ENCODE measurements around the gene PARVA. TPM values are rescaled to one million over a fixed set of nuclear protein-coding genes. Genes with fewer than 3 reads are reported as not detected.

Gene PARVA
- total RNA-seq, 4 donors from 2014 or later: 10.0 to 25.0 (median 14.2) TPM

GRCh38 chr11:12497431-12497830, 120.1 kb downstream of the PARVA start:
- WGBS, 2 donors: 86 to 87% methylated on average over 7 of the region's 7 CpGs
- intact Hi-C loops (cut with DNase I; ENCODE audit: low total_unique reads): no loop called here
- TF ChIP-seq CTCF (IDR thresholded peaks at IDR 0.05) (no peak), POLR2A (IDR thresholded peaks at IDR 0.05) (no peak)
- no peak overlapping the region for H3K4me3 ChIP-seq (ENCODE audit: low read depth, poor library complexity, severe bottlenecking)
- no peak for DNase-seq (ENCODE audit: low spot score in 2 of 2)

GRCh38 chr11:12499071-12499470, 121.7 kb downstream of the PARVA start:
- no peak for DNase-seq (ENCODE audit: low spot score in 2 of 2)
- H3K4me3 ChIP-seq (ENCODE audit: low read depth, poor library complexity, severe bottlenecking): no peak overlapping the region
- no peak for TF ChIP-seq POLR2A (IDR thresholded peaks at IDR 0.05)
- no peak for TF ChIP-seq CTCF (IDR thresholded peaks at IDR 0.05)
- 92 to 95% methylated on average over 3 of the region's 3 CpGs for WGBS, 2 donors
- intact Hi-C loops (cut with DNase I; ENCODE audit: low total_unique reads): no loop called here

GRCh38 chr11:12502046-12502445, 124.7 kb downstream of the PARVA start:
- intact Hi-C loops (cut with DNase I; ENCODE audit: low total_unique reads): no loop called here
- TF ChIP-seq POLR2A (IDR thresholded peaks at IDR 0.05): no peak
- no peak for TF ChIP-seq CTCF (IDR thresholded peaks at IDR 0.05)
- DNase-seq (ENCODE audit: low spot score in 2 of 2): no peak
- WGBS, 2 donors: 89 to 93% methylated on average over 2 of the region's 2 CpGs
- no peak overlapping the region for H3K4me3 ChIP-seq (ENCODE audit: low read depth, poor library complexity, severe bottlenecking)

GRCh38 chr11:12503039-12503484, 125.7 kb downstream of the PARVA start:
- TF ChIP-seq CTCF (IDR thresholded peaks at IDR 0.05): no peak
- intact Hi-C loops (cut with DNase I; ENCODE audit: low total_unique reads): no loop called here
- no peak overlapping the region for H3K4me3 ChIP-seq (ENCODE audit: low read depth, poor library complexity, severe bottlenecking)
- WGBS, 2 donors: 83 to 85% methylated on average over 3 of the region's 3 CpGs
- no peak for DNase-seq (ENCODE audit: low spot score in 2 of 2)

- H3K4me3 ChIP-seq (ENCODE audit: low read depth, poor library complexity, severe bottlenecking): no peak overlapping the region
- TF ChIP-seq POLR2A (IDR thresholded peaks at IDR 0.05) (no peak), CTCF (IDR thresholded peaks at IDR 0.05) (no peak)
- intact Hi-C loops (cut with DNase I; ENCODE audit: low total_unique reads): no loop called here
- WGBS, 2 donors: 57 to 69% methylated on average over 3 of the region's 3 CpGs
- no peak for DNase-seq (ENCODE audit: low spot score in 2 of 2)
Measured at GRCh38 chr11:12503886-12504285, 126.5 kb downstream of the PARVA start.

- TF ChIP-seq POLR2A (IDR thresholded peaks at IDR 0.05): no peak
- TF ChIP-seq CTCF (IDR thresholded peaks at IDR 0.05): no peak
- intact Hi-C loops (cut with DNase I; ENCODE audit: low total_unique reads): no loop called here
- H3K4me3 ChIP-seq (ENCODE audit: low read depth, poor library complexity, severe bottlenecking): no peak overlapping the region
- DNase-seq (ENCODE audit: low spot score in 2 of 2): no peak
- 87 to 90% methylated on average over 2 of the region's 2 CpGs for WGBS, 2 donors
Measured at GRCh38 chr11:12505183-12505582, 127.8 kb downstream of the PARVA start.

Data from lower leg skin (tissue), 4 donors.